NCI-H2107 (cell line): ENCODE data around the gene JARID2.

Experiments used
- DNase-seq: peaks from one replicate; lab custom pipeline; 2025; lab: John Stamatoyannopoulos, UW

Gene JARID2

GRCh38 chr6:15376900-15377487, 131.1 kb downstream of the JARID2 start:
- DNase-seq, result no peak

- no peak for DNase-seq
These were observed 132.4 kb downstream of the JARID2 start for GRCh38 chr6:15378272-15378671.

- DNase-seq, result no peak
These were observed 133.0 kb downstream of the JARID2 start for GRCh38 chr6:15378866-15379265.

- no peak for DNase-seq
These were observed 134.5 kb downstream of the JARID2 start for GRCh38 chr6:15380351-15380750.

GRCh38 chr6:15382089-15382488, 136.2 kb downstream of the JARID2 start:
- no peak for DNase-seq

GRCh38 chr6:15382712-15383111, 136.8 kb downstream of the JARID2 start:
- no peak for DNase-seq

GRCh38 chr6:15384901-15385300, 139.0 kb downstream of the JARID2 start:
- DNase-seq, result no peak

- no peak for DNase-seq
These were observed 139.7 kb downstream of the JARID2 start for GRCh38 chr6:15385521-15385920.

- DNase-seq, result no peak
These were observed 140.4 kb downstream of the JARID2 start for GRCh38 chr6:15386110-15386755.

GRCh38 chr6:15386756-15387112, 140.9 kb downstream of the JARID2 start:
- no peak for DNase-seq

GRCh38 chr6:15387118-15387517, 141.2 kb downstream of the JARID2 start:
- DNase-seq, result no peak

- DNase-seq, result no peak
These were observed 143.4 kb downstream of the JARID2 start for GRCh38 chr6:15389084-15389764.

GRCh38 chr6:15389765-15390723, 144.2 kb downstream of the JARID2 start:
- DNase-seq, result no peak

GRCh38 chr6:15391500-15391899, 145.6 kb downstream of the JARID2 start:
- no peak for DNase-seq

GRCh38 chr6:15392182-15392581, 146.3 kb downstream of the JARID2 start:
- DNase-seq, result no peak

- no peak for DNase-seq
These were observed 147.7 kb downstream of the JARID2 start for GRCh38 chr6:15393605-15394004.

- no peak for DNase-seq
These were observed 149.2 kb downstream of the JARID2 start for GRCh38 chr6:15395087-15395486.

GRCh38 chr6:15396808-15397207, 150.9 kb downstream of the JARID2 start:
- no peak for DNase-seq

- DNase-seq, result no peak
These were observed 152.9 kb downstream of the JARID2 start for GRCh38 chr6:15398633-15399275.

- DNase-seq, result peak; percentile 22
These were observed 154.0 kb downstream of the JARID2 start for GRCh38 chr6:15399641-15400470.

GRCh38 chr6:15400572-15401004, 154.7 kb downstream of the JARID2 start:
- no peak for DNase-seq
